Caco-2 (cell line): ENCODE results near the gene PRRX2. TPM values are rescaled to one million over a fixed set of nuclear protein-coding genes. Genes with fewer than 3 reads are reported as not detected.

Experiments
- BruUV-seq: library from RNA; stranded (reverse); fragments of 400-500 nt; replicated peaks from 2 replicates; lab custom pipeline; 2021; lab: Mats Ljungman, UMichigan
- CTCF ChIA-PET: fragments of 300-600 bp; sonication (Branson Sonifier 250); formaldehyde crosslinking; loops from one replicate; lab custom pipeline; 2022; ENCODE audit warnings: antibody characterized with exemption; lab: Charles Lee
- POLR2A ChIA-PET: fragments of 300-600 bp; sonication (Branson Sonifier 250); formaldehyde crosslinking; loops from one replicate; lab custom pipeline; 2022; ENCODE audit warnings: antibody characterized with exemption; lab: Charles Lee
- DNase-seq, 2 experiments: peaks; one replicate each; pipeline versions ENCODE4 v3.0.0 to v3.0.0-alpha.2; 2020 to 2022
- H3K27me3 ChIP-seq: replicated peaks from 2 replicates; pipeline ENCODE4 v1.6.0; 2011; ENCODE audit warnings: low read length; ENCODE audit not compliant: control insufficient read depth, insufficient read depth
- H3K36me3 ChIP-seq: 2 replicates; pipeline ENCODE4 v1.5.1; 2011; ENCODE audit warnings: low read length; ENCODE audit not compliant: control insufficient read depth, insufficient read depth
- H3K4me1 ChIP-seq: fragments of 250-450 bp; sonication (Bioruptor Pico); 2 replicates; pipeline ENCODE4 v1.5.1; 2020; ENCODE audit warnings: mild to moderate bottlenecking
- H3K4me3 ChIP-seq: 2 replicates; pipeline ENCODE4 v1.5.1; 2011; ENCODE audit warnings: low read depth, mild to moderate bottlenecking, control low read depth, low read length
- H3K9me3 ChIP-seq: fragments of 250-450 bp; sonication (Bioruptor Pico); 2 replicates; pipeline ENCODE4 v1.5.1; 2020; ENCODE audit warnings: mild to moderate bottlenecking, moderate library complexity
- H3K27ac Mint-ChIP-seq: one replicate; pipeline ENCODE4 v1.8.0; 2022; ENCODE audit warnings: mixed read lengths; ENCODE audit not compliant: unreplicated experiment
- H3K27me3 Mint-ChIP-seq: one replicate; pipeline ENCODE4 v1.8.0; 2022; ENCODE audit warnings: mixed read lengths; ENCODE audit not compliant: insufficient read depth, unreplicated experiment
- H3K36me3 Mint-ChIP-seq: one replicate; pipeline ENCODE4 v1.8.0; 2022; ENCODE audit warnings: mild to moderate bottlenecking, mixed read lengths; ENCODE audit not compliant: insufficient read depth, unreplicated experiment
- H3K4me1 Mint-ChIP-seq: one replicate; pipeline ENCODE4 v1.8.0; 2022; ENCODE audit warnings: low read depth, mixed read lengths; ENCODE audit not compliant: unreplicated experiment
- H3K4me3 Mint-ChIP-seq: one replicate; pipeline ENCODE4 v1.8.0; 2022; ENCODE audit warnings: mild to moderate bottlenecking, moderate library complexity, mixed read lengths; ENCODE audit not compliant: unreplicated experiment
- H3K9me3 Mint-ChIP-seq: one replicate; pipeline ENCODE4 v1.8.0; 2022; ENCODE audit warnings: mixed read lengths; ENCODE audit not compliant: unreplicated experiment
- CTCF ChIP-seq, 2 experiments: fragments of 200-600 bp in 1 of 2; IDR thresholded peaks; 1 replicate in 1 of 2; 2 replicates in 1 of 2; pipeline versions ENCODE4 v1.5.1 to v1.8.0; 2011 to 2022; ENCODE audit warnings: antibody characterized with exemption in 1 of 2, control low read depth in 1 of 2, inconsistent platforms in 1 of 2, low read depth in 1 of 2, low read length in 1 of 2, mild to moderate bottlenecking in 1 of 2, moderate library complexity in 1 of 2; ENCODE audit not compliant: insufficient read depth in 1 of 2, severe bottlenecking in 1 of 2, unreplicated experiment in 1 of 2
- intact Hi-C: fragments of 100-400 bp; cut with micrococcal nuclease; formaldehyde crosslinking; loops from one replicate; pipeline ENCODE4 v1.10.0; 2022; ENCODE audit not compliant: unreplicated experiment
- total RNA-seq: library from RNA; stranded (reverse); gene quantifications from 2 replicates; pipeline ENCODE4 v1.2.3, GENCODE V29; 2022

PRRX2 gene
- total RNA-seq, 1 experiment from 2014 or later, result not detected

DNA sequence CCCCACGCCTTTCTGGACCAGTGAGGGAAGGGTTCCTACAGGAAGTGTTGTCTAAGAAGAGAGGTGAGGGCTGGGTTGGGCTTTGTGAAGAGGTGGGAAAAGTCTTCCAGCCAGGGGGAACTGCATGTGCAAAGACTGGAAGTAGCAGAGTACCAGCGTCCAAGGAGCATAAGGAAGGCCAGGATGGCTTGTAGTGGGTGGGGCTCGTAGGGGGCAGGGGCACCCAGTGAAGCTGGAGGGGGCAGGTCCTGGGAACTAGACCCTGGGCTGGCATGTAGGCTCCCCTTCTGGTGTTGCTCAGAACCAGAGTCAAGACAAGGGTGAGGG lies 20.4 kb downstream of the PRRX2 start:
- Mint-ChIP-seq H3K4me1 (no peaks in the 10 kb centered on the region), H3K36me3 (no peaks in the 10 kb centered on the region), H3K9me3 (no peaks in the 10 kb centered on the region), H3K4me3 (no peak overlapping the region), H3K27me3 (no peaks in the 10 kb centered on the region), H3K27ac (no peak overlapping the region)
- ChIA-PET CTCF (no interaction called here), POLR2A (no interaction called here)
- intact Hi-C loops, result no loop called here
- Histone ChIP-seq H3K27me3 (no peaks in the 10 kb centered on the region), H3K4me1 (peaks cover 9% of the 10 kb centered on the region; the same call in 1 of the 2 replicates), H3K4me3 (no peak overlapping the region), H3K36me3 (no peaks in the 10 kb centered on the region), H3K9me3 (no peaks in the 10 kb centered on the region)
- no peak for DNase-seq
- TF ChIP-seq CTCF (IDR thresholded peaks at IDR 0.05; ENCODE audit: insufficient read depth in 1 of 2, low read depth in 1 of 2, low read length in 1 of 2, severe bottlenecking in 1 of 2, unreplicated experiment in 1 of 2), result no peak
- BruUV-seq, result no TSS peak

DNA sequence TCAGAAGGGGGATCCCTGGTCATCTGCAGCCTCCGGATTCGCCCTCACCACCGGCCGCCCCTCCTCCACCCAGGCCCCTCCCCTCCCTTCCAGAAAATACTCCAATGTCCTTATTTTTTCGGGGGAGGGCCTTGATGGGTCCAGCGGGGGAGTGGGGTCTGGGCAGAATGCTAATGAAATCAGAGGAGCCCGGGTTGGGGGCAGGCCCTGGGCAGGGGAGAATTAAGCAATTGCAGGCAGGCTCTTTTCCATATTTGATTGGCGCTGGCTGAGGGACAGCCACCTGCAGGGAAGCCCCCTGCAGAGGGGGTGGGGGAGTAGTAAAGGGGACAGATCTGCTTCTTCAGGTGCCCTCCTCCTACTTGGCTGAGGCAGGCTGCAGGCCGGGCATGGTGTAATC lies 21.3 kb downstream of the PRRX2 start:
- Mint-ChIP-seq H3K9me3 (no peaks in the 10 kb centered on the region), H3K4me3 (no peak overlapping the region), H3K27ac (no peak overlapping the region), H3K36me3 (no peaks in the 10 kb centered on the region), H3K4me1 (no peaks in the 10 kb centered on the region), H3K27me3 (no peaks in the 10 kb centered on the region)
- Histone ChIP-seq H3K9me3 (no peaks in the 10 kb centered on the region), H3K4me3 (no peak overlapping the region), H3K27me3 (no peaks in the 10 kb centered on the region), H3K36me3 (no peaks in the 10 kb centered on the region), H3K4me1 (peaks cover 9% of the 10 kb centered on the region; the same call in 1 of the 2 replicates)
- ChIA-PET CTCF (no interaction called here), POLR2A (no interaction called here)
- TF ChIP-seq CTCF (IDR thresholded peaks at IDR 0.05; ENCODE audit: insufficient read depth in 1 of 2, low read depth in 1 of 2, low read length in 1 of 2, severe bottlenecking in 1 of 2, unreplicated experiment in 1 of 2), result no peak
- BruUV-seq, result no TSS peak
- no peak for DNase-seq
- intact Hi-C loops, result no loop called here

DNA sequence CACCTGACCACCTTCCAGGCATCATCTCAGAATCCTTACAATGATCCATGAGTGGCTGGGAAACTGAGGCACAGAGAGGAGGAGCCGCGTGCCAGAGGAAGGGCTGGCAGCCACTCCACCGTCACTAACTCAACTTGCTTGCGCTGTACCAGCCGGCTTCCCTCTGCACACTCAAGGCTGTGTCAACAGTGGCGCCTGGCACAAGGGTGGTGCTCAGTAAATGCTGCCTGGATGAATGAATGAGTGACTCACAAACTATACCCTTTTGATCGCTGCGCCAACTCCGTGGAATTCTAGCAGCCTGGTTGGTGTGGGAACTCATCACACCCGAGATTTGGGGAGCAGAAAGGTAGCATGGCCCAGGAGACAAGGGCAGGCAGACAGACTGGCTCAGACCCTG lies 21.9 kb downstream of the PRRX2 start:
- POLR2A ChIA-PET, result no interaction called here
- Histone ChIP-seq H3K4me3 (no peak overlapping the region), H3K36me3 (no peaks in the 10 kb centered on the region), H3K4me1 (peaks cover 9% of the 10 kb centered on the region; the same call in 1 of the 2 replicates), H3K27me3 (no peaks in the 10 kb centered on the region), H3K9me3 (no peaks in the 10 kb centered on the region)
- CTCF ChIA-PET, result no interaction called here
- Mint-ChIP-seq H3K27ac (no peak overlapping the region), H3K4me1 (no peaks in the 10 kb centered on the region), H3K4me3 (no peak overlapping the region), H3K9me3 (no peaks in the 10 kb centered on the region), H3K27me3 (no peaks in the 10 kb centered on the region), H3K36me3 (no peaks in the 10 kb centered on the region)
- no TSS peak for BruUV-seq
- DNase-seq, result no peak
- intact Hi-C loops, result no loop called here
- TF ChIP-seq CTCF (IDR thresholded peaks at IDR 0.05; ENCODE audit: insufficient read depth in 1 of 2, low read depth in 1 of 2, low read length in 1 of 2, severe bottlenecking in 1 of 2, unreplicated experiment in 1 of 2), result no peak
